GM12878 (cell line): ENCODE data around the gene UBA7. TPM values are rescaled to one million over a fixed set of nuclear protein-coding genes. Genes with fewer than 3 reads are reported as not detected.

ENCODE experiments used
- ATAC-seq: fragments of 200-7000 bp; cut with Tn5 transposase; 3 replicates; pipeline ENCODE4 v1.9.1; 2020; ENCODE audit warnings: mild to moderate bottlenecking, moderate library complexity
- BruUV-seq: library from RNA; stranded (reverse); fragments of 400-500 nt; replicated peaks from 2 replicates; lab custom pipeline; 2021; lab: Mats Ljungman, UMichigan
- CTCF ChIA-PET: fragments of 300-600 bp; sonication (Branson Sonifier 250); formaldehyde crosslinking; extraction: SDS; loops from one replicate; lab custom pipeline; 2021; ENCODE audit warnings: inconsistent platforms; lab: Yijun Ruan, JAX
- POLR2A ChIA-PET: fragments of 350-600 bp; formaldehyde crosslinking; extraction: SDS; loops from one replicate; lab custom pipeline; 2021; ENCODE audit warnings: inconsistent platforms; lab: Charles Lee
- RAD21 ChIA-PET: fragments of 300-600 bp; sonication (Branson Sonifier 250); formaldehyde crosslinking; loops from one replicate; lab custom pipeline; 2023; ENCODE audit warnings: antibody characterized with exemption; ENCODE audit not compliant: unreplicated experiment; lab: Charles Lee
- SMC1A ChIA-PET: fragments of 300-600 bp; sonication (Branson Sonifier 250); formaldehyde crosslinking; loops from one replicate; lab custom pipeline; 2023; ENCODE audit not compliant: unreplicated experiment, uncharacterized antibody; lab: Charles Lee
- DNase-seq: peaks from one replicate; pipeline ENCODE4 v3.0.0-alpha.2; 2011; ENCODE audit warnings: low read depth, low spot score
- FAIRE-seq: peaks from 3 replicates; lab custom pipeline; 2011; peaks lifted over from hg19 to GRCh38; lab: Jason Lieb, UNC
- H2AFZ ChIP-seq: 2 replicates; pipeline ENCODE4 v1.6.0; 2011; ENCODE audit warnings: low read depth, low read length, control low read depth; ENCODE audit not compliant: control insufficient read depth
- H3K27ac ChIP-seq: 2 replicates; pipeline ENCODE4 v1.5.1; 2011; ENCODE audit warnings: control low read depth; ENCODE audit not compliant: control insufficient read depth, insufficient read depth
- H3K27me3 ChIP-seq, 2 experiments: replicated peaks in 1 of 2; 2 replicates each; pipeline versions ENCODE4 v1.6.0 to v1.6.1; 2011; ENCODE audit warnings: low read length in 1 of 2; ENCODE audit not compliant: control insufficient read depth in 2 of 2, insufficient read depth in 2 of 2
- H3K36me3 ChIP-seq, 2 experiments: 2 replicates each; pipeline ENCODE4 v1.5.1; 2011; ENCODE audit warnings: low read length in 1 of 2; ENCODE audit not compliant: control insufficient read depth in 2 of 2, insufficient read depth in 2 of 2
- H3K4me1 ChIP-seq: 2 replicates; pipeline ENCODE4 v1.6.1; 2011; ENCODE audit warnings: mild to moderate bottlenecking, low read length, moderate library complexity, mixed read lengths; ENCODE audit not compliant: control insufficient read depth, insufficient read depth
- H3K4me2 ChIP-seq: 2 replicates; pipeline ENCODE4 v1.6.0; 2011; ENCODE audit warnings: control low read depth; ENCODE audit not compliant: control insufficient read depth, insufficient read depth
- H3K4me3 ChIP-seq: fragments of 200-600 bp; sonication (generic); 2 replicates; pipeline ENCODE4 v1.5.1; 2016
- H3K79me2 ChIP-seq: 2 replicates; pipeline ENCODE4 v1.6.0; 2011; ENCODE audit warnings: low read length; ENCODE audit not compliant: control insufficient read depth, insufficient read depth
- H3K9ac ChIP-seq: 2 replicates; pipeline ENCODE4 v1.8.0; 2011; ENCODE audit warnings: low read length, control low read depth, mixed read lengths; ENCODE audit not compliant: control insufficient read depth, insufficient read depth
- H3K9me3 ChIP-seq: replicated peaks from 3 replicates; pipeline ENCODE4 v1.5.1; 2011; ENCODE audit warnings: mild to moderate bottlenecking, low read length; ENCODE audit not compliant: control insufficient read depth, insufficient read depth
- H4K20me1 ChIP-seq: 2 replicates; pipeline ENCODE4 v1.6.0; 2011; ENCODE audit not compliant: control insufficient read depth, insufficient read depth
- EGR1 ChIP-seq, 2 experiments: IDR thresholded peaks; 1 replicate in 1 of 2; 2 replicates in 1 of 2; pipeline ENCODE4 v1.6.1; 2011 to 2012; ENCODE audit warnings: low read depth in 2 of 2, low read length in 2 of 2, borderline replicate concordance in 1 of 2, mild to moderate bottlenecking in 1 of 2, moderate library complexity in 1 of 2
- NRF1 ChIP-seq: conservative IDR thresholded peaks from 2 replicates; pipeline ENCODE4 v1.6.1; 2011; ENCODE audit warnings: mild to moderate bottlenecking, low read depth, low read length, improper control_type of control experiment
- POU2F2 ChIP-seq: IDR thresholded peaks from 3 replicates; pipeline ENCODE4 v1.6.1; 2011; ENCODE audit warnings: low read depth, mild to moderate bottlenecking, low read length, borderline replicate concordance
- SP1 ChIP-seq: IDR thresholded peaks from one replicate; pipeline ENCODE4 v1.6.1; 2011; ENCODE audit warnings: low read depth, low read length
- SUPT20H ChIP-seq: IDR thresholded peaks from 2 replicates; pipeline ENCODE4 v1.6.1; 2011; ENCODE audit warnings: low read depth, mild to moderate bottlenecking, low read length, moderate library complexity, borderline replicate concordance; ENCODE audit not compliant: control insufficient read depth
- WRNIP1 ChIP-seq: IDR thresholded peaks from 2 replicates; pipeline ENCODE4 v1.6.1; 2011; ENCODE audit warnings: low read depth, low read length, improper control_type of control experiment, borderline replicate concordance
- WGBS: methylation state at CpG from one replicate; pipeline ENCODE4 v1.1.6; 2016; ENCODE audit warnings: low lambda C conversion rate; ENCODE audit not compliant: insufficient replicate concordance, insufficient coverage; ENCODE audit errors: missing lambda C conversion rate; 5-methylcytosine and 5-hydroxymethylcytosine counted together
- in situ Hi-C: fragments of 300-500 bp; cut with MboI; formaldehyde crosslinking; loops from 9 replicates; pipeline ENCODE4 v1.14.3; 2018; ENCODE audit warnings: mixed read lengths
- intact Hi-C: fragments of 100-400 bp; cut with micrococcal nuclease; formaldehyde crosslinking; loops from one replicate; pipeline ENCODE4 v1.14.2; 2022; ENCODE audit not compliant: unreplicated experiment
- polyA plus RNA-seq, 11 experiments: library from polyadenylated mRNA; depleted of rRNA in 4 of 11; unstranded in 6 of 11; stranded (reverse) in 5 of 11; fragments of >200 nt; fragmentation: Nextera tagmentation in 4 of 11; fragmentation: Illumina TruSeq in 1 of 11; extraction: Ambion mirVana in 4 of 11; extraction: Trizol in 1 of 11; gene quantifications; 1 replicate in 1 of 11; 2 replicates in 10 of 11; pipeline versions ENCODE4 v1.2.1 to v1.2.3, GENCODE V29; 2011 to 2016; ENCODE audit warnings: inconsistent platforms in 2 of 11, missing spikeins in 2 of 11, low read depth in 1 of 11
- total RNA-seq, 4 experiments: library from RNA; depleted of rRNA in 3 of 4; stranded (reverse); fragments of >200 nt in 3 of 4; fragmentation: Illumina TruSeq in 1 of 4; extraction: Trizol in 1 of 4; gene quantifications; 2 replicates each; pipeline versions ENCODE4 v1.2.1 to v1.2.3, GENCODE V29; 2013 to 2021
- TF ChIP-seq, protein P1 (sequence below): fragments of 450-650 bp; IDR thresholded peaks from 2 replicates; pipeline ENCODE4 v1.6.1; 2018; ENCODE audit warnings: mild to moderate bottlenecking, low read depth, moderate library complexity; ENCODE audit not compliant: partially characterized antibody
- TF ChIP-seq, protein P2 (sequence below): fragments of 450-650 bp; IDR thresholded peaks from 2 replicates; pipeline ENCODE4 v1.6.1; 2016; ENCODE audit warnings: mild to moderate bottlenecking

UBA7 gene
- total and polyA plus RNA-seq, 10 of the 15 experiments (the other 5 are each of a cell fraction or from before 2014, with no cell fraction given), result 11.8 to 116 (median 46.7) TPM

DNA sequence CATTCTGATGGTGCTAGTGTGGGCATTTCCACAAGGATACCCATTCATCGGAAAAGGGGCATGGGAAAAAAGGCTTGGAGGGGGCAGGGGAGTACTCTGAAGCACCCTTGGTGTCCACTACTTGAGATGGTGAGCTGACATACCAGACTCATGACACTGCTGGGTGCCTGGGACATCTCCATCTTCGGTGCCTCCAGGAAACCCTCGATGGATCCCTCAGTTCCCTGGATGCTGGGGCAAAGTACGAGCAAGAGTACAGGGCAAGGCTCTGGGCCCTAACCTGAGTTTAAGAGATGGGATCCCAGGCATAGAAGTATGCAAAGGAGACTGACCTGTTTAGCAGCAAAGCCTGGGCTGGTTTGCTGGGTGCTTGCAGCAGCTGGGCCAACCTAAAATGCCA, 22.2 kb downstream of the UBA7 start (continued):
- TF ChIP-seq, protein P1, sequence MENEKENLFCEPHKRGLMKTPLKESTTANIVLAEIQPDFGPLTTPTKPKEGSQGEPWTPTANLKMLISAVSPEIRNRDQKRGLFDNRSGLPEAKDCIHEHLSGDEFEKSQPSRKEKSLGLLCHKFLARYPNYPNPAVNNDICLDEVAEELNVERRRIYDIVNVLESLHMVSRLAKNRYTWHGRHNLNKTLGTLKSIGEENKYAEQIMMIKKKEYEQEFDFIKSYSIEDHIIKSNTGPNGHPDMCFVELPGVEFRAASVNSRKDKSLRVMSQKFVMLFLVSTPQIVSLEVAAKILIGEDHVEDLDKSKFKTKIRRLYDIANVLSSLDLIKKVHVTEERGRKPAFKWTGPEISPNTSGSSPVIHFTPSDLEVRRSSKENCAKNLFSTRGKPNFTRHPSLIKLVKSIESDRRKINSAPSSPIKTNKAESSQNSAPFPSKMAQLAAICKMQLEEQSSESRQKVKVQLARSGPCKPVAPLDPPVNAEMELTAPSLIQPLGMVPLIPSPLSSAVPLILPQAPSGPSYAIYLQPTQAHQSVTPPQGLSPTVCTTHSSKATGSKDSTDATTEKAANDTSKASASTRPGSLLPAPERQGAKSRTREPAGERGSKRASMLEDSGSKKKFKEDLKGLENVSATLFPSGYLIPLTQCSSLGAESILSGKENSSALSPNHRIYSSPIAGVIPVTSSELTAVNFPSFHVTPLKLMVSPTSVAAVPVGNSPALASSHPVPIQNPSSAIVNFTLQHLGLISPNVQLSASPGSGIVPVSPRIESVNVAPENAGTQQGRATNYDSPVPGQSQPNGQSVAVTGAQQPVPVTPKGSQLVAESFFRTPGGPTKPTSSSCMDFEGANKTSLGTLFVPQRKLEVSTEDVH, result no peak
- no peak for TF ChIP-seq POU2F2
- no peak for TF ChIP-seq NRF1
- no peak for TF ChIP-seq WRNIP1
- TF ChIP-seq EGR1 (IDR thresholded peaks at IDR 0.05; ENCODE audit: borderline replicate concordance in 1 of 2, low read depth in 2 of 2, low read length in 2 of 2), result no peak
- no peak for TF ChIP-seq SP1
- TF ChIP-seq, protein P2, sequence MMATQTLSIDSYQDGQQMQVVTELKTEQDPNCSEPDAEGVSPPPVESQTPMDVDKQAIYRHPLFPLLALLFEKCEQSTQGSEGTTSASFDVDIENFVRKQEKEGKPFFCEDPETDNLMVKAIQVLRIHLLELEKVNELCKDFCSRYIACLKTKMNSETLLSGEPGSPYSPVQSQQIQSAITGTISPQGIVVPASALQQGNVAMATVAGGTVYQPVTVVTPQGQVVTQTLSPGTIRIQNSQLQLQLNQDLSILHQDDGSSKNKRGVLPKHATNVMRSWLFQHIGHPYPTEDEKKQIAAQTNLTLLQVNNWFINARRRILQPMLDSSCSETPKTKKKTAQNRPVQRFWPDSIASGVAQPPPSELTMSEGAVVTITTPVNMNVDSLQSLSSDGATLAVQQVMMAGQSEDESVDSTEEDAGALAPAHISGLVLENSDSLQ, result no peak

DNA sequence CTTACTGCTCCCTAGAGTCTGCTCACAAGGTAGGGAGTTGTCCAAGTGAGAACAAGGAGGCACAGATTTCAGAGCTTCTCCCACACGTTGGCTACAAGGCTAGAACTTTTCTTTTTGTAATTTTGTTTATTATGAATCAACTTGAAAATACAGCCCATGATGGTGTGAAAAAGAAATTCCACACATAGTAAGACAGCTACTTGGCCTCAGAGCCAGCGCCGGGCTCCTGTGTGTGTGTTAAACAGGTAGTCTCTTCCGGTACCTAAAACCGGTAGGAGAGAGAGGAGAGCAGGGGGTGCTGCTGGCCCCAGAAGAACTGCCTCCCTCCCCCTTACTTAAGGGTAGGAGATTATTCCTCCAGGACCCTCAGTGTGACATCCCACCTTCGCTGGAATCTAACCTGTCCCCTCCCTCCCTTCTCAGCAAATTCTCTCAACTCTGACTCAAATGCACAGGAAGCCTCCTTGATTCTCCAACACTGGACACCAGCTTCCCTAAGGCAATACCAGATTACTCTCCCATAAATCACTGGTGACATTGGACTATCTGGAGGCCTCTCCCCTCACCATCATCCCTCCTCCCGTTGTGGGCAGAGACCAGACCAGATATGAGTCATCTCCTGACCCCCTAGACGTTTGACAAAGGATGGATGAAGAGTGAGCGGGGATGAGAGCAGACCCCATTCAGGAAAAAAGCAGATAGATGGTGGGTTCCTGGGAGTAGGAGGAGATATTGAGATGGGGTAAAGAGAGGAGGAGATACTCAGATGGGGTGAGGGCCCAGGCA, 22.9 kb downstream of the UBA7 start:
- intact Hi-C loops (no loop called here), in situ Hi-C loops (no loop called here)
- Histone ChIP-seq H3K9ac (no peak overlapping the region), H2AFZ (no peak overlapping the region), H3K4me2 (no peak overlapping the region), H4K20me1 (no peaks in the 10 kb centered on the region), H3K4me1 (peaks cover 5% of the 10 kb centered on the region), H3K27me3 (no peaks in the 10 kb centered on the region), H3K36me3 (no peaks in the 10 kb centered on the region), H3K4me3 (no peak overlapping the region), H3K79me2 (peaks cover 6% of the 10 kb centered on the region), H3K27ac (no peak overlapping the region), H3K9me3 (no peaks in the 10 kb centered on the region)
- DNase-seq (no peak), FAIRE-seq (no peak), ATAC-seq (no peak)
- WGBS, result 51% methylated on average over 9 of the region's 9 CpGs
- POLR2A ChIA-PET, result no interaction called here
- RAD21 ChIA-PET, result no interaction called here
- TF ChIP-seq SUPT20H, result no peak
- SMC1A ChIA-PET, result no interaction called here
- CTCF ChIA-PET, result interaction anchor here (1.2 kb wide), 1 partner anchor 49 kb away, joined by 3 read pairs; no protein-coding TSS in a partner anchor
- BruUV-seq, result no TSS peak
